HG02884 (cell line): ENCODE data around the gene ADRB1.

Experiments
- ATAC-seq: cut with Tn5 transposase; IDR thresholded peaks from one replicate; pipeline ENCODE4 v1.9.1; 2021; ENCODE audit warnings: mild to moderate bottlenecking, moderate library complexity; ENCODE audit not compliant: unreplicated experiment

Gene ADRB1

DNA sequence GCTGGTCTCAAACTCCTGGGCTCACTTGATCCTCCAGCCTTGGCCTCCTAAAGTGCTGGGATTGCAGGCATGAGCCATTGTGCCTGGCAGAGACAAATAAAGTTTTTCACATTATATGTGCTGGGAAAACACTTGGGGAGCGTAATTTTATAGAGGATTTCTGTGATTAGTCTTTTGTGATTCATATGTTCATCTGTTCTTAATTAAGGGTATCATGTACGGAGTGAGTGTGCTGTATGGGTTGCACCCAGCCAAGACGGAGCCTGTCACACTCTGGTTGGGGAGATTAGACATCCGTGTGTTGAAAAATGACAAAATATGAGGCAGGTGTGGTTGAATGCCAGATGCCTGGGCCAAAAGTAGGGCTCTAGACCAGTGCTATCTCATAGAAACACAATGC lies 10.3 kb downstream of the ADRB1 start:
- ATAC-seq, result no peak

DNA sequence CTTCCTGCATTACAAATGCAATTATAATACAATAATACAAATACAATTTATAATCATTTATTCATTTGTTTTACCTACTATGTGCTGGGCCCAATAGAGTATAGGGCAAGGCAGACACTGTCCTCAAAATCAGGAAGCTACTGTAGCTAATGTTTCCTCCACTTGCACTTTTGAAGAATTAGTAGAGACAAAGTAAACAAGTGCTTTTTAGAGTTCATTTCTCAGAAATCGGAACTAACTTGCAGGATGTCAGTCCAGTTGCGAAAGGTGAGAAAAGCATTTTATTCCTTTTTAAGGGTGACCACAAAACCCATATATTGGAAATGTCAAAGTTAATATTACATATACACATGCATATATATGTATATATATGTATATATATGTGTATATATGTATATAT lies 14.2 kb downstream of the ADRB1 start:
- ATAC-seq, result no peak

DNA sequence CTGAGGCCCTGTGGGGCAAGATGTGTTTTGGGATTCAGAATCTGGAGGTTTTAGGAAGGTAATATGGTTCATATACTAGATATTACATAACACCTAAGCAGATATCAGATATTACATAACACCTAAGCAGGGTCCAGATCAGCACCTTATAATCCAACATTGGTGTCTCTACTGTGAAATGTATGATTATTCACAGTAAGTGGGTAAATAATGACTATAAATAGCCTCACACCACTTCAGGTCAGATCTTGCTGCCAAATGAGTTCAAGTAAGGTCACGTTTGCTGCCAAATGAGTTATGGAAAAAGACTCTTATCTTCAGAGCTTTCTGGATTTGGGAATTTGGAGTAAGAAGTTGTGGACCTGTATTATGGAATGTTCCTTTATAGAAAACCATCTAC lies 14.6 kb downstream of the ADRB1 start:
- no peak for ATAC-seq

DNA sequence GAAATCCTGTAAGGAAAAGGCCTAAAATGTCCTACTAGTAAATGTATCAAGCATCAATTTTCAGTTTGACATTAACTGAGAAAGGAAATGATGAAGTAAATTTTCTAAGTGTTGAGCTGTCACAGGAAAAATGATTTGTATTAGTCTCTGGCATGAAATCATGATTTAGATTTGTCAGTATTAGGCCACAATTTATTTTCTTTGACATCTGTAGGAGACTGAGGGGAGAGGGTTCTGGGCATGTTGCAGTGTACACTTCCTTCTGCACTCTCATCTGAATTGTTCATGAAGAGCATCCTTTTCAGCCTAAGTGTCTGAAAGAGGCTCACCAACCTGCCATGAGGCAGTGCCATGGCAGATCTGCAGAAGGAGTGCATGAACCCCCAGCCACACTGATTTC lies 15.9 kb downstream of the ADRB1 start:
- no peak for ATAC-seq

DNA sequence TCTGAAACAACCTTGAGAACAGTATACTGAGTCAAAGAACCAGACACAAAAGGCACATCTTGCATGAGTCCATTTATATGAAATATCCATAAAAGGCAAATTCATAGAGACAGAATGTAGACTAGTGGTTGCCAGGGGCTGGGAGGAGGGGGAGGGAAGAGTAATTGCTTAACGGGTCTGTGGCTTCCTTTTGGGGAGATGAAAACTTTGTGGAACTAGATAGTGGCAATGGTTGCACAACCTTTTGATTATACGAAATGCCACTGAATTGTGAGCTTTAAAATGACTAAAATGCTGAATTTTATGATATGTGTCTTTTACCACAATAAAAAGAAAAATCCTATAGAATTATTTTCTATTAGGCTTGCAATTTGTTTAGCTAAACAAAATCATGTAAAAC lies 16.8 kb downstream of the ADRB1 start:
- no peak for ATAC-seq

DNA sequence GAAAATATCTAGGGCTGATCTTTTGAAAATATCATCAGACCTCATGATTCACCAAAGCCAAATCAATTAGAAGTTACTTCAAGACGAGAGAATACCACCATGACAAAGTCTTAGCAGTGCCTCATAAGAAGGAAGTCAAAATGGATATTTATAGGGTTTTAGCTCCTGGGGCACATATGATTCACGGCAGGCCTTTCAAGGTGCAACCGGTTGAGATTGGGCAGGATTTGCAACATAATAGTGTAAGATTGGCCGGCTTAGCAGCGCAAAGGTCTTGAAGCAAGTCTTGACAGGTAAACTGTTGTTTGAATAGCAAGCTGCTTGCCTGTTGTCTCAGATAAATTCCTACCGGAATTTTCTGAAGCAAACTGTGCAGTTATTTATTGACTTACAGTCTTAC lies 17.5 kb downstream of the ADRB1 start:
- ATAC-seq, result no peak

DNA sequence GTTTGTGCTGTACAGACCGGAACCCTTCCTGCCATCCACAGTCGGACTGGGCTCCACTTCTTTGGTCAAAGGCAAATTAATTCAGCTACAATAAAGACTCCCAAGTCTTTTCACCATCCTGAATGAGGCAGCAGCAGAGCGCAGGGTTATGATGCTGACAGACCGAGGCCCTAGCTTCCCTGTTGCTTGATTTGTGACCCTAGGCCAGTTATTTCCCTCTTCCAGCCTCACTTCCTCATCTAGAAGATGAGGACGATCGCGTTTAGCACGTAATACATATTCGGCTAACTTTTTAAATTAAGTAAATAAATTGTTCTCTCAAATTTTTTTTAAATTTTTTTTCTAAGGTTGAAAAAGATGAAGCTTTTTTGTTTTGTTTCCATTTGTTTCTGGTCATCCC lies 18.1 kb downstream of the ADRB1 start:
- ATAC-seq, result no peak

DNA sequence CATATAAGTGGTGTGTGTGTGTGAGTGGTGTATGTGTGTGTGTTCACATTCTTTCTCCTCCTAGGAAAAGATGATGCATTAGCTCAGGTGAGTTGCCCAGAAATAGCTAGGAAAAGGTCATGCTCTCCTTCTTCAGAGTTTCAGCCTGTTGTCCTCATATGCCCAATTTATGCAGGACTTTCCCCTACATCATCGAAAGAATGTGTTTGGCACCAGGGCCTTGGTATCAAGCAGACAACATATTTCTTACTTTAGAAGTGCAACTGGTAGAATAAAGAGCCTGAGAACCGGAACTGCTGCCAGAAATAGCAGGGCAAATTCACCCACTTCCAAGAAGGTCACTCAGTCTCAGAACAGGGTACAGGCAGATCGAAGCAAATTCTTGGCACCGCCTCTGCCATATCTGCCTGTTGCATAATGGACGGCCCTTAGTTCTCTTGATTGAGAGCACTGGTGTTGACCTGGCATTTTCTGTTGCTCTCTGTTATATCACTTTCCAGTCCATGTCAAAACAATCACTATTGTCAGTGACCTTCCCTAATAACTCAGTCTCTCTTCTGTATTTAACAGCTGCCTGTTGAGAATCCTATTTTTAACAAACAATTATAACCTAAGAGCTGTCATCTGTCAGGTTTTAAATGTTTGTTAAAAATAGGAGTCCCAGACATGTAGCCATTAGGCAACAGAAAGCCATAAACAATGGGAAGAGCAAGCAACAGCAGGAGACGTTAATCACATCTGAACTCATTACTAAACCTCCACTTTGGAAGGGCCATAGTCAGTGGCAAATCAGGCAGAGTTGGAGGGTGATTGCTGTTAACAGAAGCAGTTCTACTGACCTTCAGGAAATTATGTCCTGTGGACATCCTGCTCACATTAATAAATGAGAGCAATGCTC lies 20.7 kb downstream of the ADRB1 start:
- ATAC-seq, result no peak

DNA sequence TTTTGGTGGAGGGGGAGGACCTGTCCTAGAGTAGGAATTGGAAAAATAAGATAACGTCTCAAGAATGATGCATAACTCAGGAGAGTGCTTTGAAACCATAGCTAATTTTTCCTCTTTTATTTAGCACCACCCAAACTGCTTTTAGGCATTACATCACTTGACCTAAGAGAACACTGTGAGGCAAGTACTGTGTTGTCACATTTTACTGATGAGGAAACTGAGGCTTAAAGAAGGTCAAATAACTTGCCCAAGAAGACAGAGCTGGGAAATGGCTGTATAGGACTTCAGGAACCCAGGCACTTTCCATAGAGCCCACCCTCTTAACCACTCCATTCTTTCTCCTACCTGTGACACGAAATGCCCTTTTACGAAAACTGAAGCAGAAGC lies 21.4 kb downstream of the ADRB1 start:
- no peak for ATAC-seq

DNA sequence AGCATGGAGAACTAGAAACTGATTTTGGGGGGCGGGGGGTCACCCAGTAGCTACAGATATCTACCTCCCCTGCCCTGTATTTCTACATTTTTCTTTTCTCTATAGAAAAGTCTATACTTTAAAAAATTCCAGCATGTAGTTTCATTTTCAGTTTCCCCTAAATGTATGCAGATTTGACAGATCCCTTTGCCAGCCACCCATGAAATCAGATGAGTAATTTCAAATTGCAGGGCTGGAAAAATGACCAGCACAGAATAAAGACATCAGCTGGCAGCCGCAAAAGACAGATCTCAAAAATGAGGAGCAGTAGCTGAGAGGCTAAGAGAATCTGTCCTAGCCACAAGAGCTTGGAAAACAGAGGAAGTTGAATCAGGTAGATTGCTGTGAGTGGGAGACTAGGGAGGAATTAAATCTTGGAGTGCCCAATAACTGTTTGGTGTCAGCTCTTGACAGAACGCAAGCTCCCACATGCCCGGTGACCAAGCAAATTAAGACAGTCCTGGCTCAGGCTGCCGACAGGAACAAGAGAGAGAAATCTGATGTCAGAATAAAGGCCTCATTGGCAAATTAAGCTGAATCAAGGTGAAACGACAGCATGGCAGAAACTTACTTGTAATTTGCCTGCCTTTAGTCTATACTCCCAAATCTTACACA lies 24.5 kb downstream of the ADRB1 start:
- no peak for ATAC-seq

DNA sequence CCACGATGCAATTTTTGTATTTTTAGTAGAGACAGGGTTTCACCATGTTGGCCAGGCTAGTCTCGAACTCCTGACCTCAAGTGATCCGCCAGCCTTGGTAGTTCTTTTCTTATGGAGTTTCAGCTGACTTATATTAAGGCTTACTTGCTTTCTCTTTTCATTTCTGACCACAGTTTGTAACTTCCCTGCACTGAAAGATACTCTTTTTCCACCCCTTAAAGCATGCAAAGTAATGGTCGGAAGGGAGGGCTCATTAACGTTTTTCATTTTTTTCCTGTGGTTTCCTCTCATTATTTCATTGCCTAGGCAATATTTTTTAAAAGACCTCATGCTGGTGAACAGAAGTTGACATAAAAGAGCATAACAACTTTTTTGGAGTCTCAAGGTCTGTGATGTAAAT lies 27.0 kb downstream of the ADRB1 start:
- no peak for ATAC-seq

DNA sequence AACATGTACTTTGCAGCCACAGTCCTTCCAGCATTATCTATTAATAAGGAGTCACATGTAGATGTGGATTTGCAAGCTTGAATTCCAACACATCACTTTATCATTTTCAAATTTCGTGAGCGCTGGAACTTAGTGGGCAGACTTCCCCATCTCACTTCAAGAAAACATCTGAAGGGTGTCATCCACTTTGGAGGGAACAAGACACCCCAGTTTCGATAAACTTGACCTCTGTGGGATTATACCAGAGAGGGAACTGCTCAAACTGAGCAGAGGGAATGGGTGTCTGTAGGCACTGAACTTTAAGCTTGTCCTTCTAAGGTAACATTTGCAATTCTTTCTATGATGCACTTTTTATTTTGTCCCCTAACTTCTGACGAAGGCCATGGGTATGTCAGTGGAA lies 27.5 kb downstream of the ADRB1 start:
- ATAC-seq, result no peak

DNA sequence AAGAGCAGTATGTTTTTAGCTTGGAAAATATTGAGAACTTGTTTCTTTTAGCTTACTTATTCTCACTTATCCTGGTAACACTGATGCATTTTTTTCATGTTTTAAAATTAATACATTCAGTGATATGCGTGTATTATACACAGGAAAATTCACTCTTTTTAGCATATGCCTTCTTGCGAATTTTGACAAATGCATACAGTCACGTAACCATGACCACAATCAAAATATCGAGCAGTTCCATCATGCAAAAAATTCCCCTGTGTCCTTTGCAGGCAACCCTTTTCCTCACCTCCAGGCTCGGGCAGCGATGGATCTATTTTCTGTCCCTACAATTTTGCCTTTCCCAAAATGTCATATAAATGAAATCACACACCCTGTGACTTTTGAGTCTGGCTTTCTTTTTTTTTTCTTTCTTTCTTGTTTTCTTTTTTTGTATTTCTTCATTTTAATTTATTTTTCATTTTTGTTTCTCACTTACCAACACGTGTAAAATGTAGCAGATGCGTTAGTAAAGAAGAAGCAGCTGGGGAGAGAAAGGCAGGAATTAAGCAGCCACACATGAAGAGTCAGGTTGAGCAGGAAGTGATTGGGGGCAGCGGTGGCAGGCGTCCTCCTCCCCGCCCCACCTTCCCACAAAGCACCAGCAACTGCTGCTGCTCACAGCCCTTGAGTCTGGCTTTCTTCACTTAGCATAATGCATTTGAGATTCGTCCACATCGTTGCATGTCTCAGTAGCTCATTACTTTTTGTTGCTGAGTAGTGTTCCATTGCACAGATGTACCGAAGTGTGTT lies 29.9 kb downstream of the ADRB1 start:
- peak; percentile 59 for ATAC-seq

DNA sequence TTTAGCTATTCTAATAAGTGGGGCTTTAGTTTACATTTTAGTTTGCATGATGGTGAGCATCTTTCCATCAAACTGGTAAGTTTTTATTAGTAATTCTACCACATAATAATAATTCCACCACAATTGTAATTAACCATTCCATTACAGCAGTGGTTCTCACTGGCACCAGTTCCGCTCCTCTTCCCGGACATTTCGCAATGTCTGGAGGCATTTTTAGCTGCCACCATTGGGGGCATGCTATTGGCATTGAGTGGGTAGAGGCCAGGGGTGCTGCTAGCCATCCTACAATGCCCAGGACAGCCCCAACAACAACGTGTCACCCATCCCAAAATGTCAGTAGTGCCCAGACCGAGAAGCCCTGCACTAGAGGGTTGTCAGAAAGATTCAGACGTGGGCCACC lies 31.4 kb downstream of the ADRB1 start:
- ATAC-seq, result no peak

DNA sequence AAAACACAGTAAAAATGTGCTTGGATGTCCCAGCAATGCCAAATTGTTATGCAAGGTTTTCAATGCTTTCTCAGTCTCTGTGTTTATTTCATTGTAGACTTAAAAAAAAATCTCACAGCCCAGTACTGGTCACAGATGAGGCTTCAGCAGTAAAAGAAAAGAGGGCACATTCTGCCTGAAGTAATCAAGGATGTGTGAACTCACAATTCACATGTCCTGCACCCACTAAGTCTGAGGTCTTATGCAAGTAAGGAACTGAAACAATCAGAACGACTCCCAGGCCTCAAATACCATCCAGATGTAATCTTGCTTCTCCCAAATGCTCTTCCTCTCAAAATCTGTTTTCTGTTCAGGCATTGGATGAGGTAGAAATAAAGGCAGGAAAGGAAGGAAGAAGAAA lies 33.7 kb downstream of the ADRB1 start:
- ATAC-seq, result no peak

DNA sequence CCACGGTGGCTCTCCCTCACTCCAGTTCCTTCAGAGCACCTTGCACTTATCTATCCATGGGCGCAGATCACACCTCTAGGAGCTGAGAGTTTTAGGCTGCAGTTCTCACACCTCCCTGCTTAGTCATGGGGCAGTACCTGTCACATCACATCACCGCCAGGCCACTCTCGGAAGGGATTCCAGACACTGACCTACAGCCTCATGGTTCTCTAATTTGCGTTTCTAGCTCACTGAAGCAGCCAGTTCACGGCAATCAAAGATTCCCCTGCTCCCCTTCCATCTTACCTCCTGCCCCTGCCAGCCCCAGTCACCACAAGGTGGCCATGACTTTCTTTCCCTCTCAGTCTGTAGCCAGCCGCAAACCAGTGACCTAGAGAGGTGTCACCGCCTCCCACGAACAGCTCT lies 34.2 kb downstream of the ADRB1 start:
- no peak for ATAC-seq

DNA sequence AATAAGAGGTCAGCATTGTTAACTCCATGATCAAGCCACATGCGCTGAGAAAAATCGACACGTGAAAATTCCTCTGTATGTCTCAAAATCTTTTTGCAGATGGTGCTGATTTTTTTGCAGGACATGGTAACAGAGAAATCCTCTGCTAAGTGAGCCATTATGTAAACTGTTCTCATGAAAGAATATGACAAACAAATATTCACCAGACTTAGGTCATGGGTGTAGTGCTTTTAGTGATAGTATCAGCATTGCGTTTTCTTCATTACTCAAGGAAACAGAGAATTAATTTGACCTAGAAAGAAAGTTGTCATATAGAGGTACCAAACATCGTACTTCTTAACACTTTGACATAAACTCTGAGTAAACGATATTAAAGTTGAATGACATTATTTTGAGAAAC lies 34.7 kb downstream of the ADRB1 start:
- ATAC-seq, result no peak

DNA sequence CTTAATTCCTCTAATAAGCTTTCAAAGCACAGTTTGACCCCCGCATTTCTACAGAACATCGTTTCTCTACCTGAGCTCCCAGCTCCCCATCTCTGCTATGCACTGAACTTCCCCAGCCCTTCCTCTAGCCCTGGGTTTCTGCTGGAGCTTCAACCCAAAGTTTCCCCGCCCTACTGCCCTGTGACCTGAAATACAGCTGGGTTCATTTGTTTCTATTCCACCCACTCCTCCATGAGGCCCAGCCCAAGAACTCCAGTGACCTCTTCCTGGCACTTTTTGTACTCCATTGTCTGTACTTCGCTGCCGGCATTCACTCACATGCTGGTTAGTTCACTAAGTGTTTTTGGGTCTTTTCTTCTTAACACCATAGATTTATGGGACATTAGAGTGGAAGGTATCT lies 35.8 kb downstream of the ADRB1 start:
- ATAC-seq, result no peak

DNA sequence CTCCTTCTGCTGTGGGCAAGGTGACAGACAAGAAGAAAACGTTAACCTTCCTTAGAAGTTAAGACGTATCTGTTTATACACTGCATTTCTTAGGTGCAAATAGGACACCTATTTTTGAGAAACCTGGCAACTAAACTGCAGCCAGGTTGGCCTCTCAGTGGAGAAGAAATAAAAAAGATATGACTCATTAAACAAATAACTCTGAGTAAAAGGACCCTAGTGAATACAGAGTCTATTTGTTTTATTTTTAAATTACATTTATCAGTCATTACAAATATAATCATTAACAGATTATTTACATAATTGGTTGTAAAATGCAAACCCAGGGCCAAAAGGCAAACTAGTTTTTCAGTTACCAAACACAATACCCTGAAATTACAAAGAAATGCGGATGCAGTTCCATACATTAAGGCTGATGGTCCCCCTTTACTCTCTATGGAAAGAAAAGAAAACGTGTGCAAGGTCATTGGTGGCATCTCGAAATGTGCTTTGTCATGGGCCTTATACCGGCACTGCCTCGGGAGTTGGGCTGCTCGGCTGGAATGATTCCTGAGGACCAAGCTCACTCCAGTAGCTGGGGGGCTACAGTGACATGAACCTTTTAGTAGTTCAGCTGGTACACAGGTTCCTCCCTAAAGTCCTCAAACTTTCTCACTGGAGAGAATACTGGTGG lies 38.4 kb downstream of the ADRB1 start:
- no peak for ATAC-seq

DNA sequence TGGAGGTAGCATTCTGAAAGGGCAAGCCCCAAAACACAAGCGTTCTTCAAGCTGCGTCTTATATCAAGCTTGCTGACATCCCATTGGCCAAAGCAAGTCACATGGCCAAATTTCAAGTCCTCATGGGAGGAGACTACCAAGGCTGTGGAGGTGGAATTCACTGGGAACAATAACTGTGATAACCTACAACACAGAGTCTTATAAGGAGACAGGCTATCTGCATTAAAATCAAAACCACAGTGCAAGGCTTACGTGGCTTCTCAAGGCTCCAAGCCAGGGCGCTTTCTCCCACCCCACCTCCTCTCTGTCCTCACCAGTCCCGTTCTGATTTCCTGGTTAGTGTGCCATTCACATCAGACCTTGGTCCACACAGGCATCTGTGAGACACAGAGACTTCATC lies 39.4 kb downstream of the ADRB1 start:
- ATAC-seq, result no peak

DNA sequence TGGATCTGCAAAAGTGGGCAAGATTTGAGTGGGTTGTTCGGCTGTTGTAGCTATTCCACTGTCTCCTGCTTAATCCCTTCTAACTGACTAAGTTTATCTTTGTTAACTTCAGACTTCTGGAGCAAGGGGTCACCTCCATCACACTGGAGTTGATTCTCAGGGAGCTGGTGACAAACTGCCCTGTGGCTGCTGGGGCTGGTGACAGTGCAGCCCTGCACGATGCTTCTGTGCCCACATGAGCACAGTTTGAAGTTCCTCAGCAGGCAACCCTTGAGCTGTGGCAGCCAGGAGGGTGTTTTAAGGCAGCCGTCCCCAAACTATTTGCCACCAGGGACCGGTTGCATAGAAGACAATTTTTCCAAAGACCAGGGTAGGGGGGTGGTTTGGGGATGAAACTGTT lies 40.5 kb downstream of the ADRB1 start:
- no peak for ATAC-seq
